Neural cell (in vitro differentiated cells): ENCODE results near the gene ACOT13. TPM values are rescaled to one million over a fixed set of nuclear protein-coding genes. Genes with fewer than 3 reads are reported as not detected.
"Not testable (repeated sequence)": the region's sequence is repeated elsewhere in the genome, so short reads cannot be mapped to it uniquely, and the experiment has no call there.

Source experiments
- H2AFZ ChIP-seq: fragments of 200-600, 300-800 bp; sonication (generic), shearing (Covaris generic); 2 replicates; pipeline ENCODE4 v1.6.0; 2014; ENCODE audit warnings: low read depth, mild to moderate bottlenecking, antibody characterized with exemption, low read length, moderate library complexity
- H3F3A ChIP-seq: fragments of 200-600 bp; shearing (Covaris generic); 2 replicates; pipeline ENCODE4 v1.6.1; 2016; ENCODE audit warnings: mild to moderate bottlenecking, moderate library complexity, mixed read lengths, antibody characterized with exemption, low read length; ENCODE audit not compliant: insufficient read depth, poor library complexity, severe bottlenecking
- H3K27ac ChIP-seq: fragments of 200-600, 300-800 bp; sonication (generic), shearing (Covaris generic); 2 replicates; pipeline ENCODE4 v1.5.1; 2014; ENCODE audit warnings: mild to moderate bottlenecking, low read length, moderate library complexity
- H3K27me3 ChIP-seq: fragments of 300-800, 200-600 bp; sonication (generic), shearing (Covaris generic); 2 replicates; pipeline ENCODE4 v1.6.0; 2014; ENCODE audit warnings: mild to moderate bottlenecking, low read depth, low read length, moderate library complexity; ENCODE audit not compliant: insufficient read depth
- H3K36me3 ChIP-seq: fragments of 300-800, 200-600 bp; sonication (generic), shearing (Covaris generic); 2 replicates; pipeline ENCODE4 v1.5.1; 2014; ENCODE audit warnings: mild to moderate bottlenecking, antibody characterized with exemption, low read length, moderate library complexity; ENCODE audit not compliant: insufficient read depth
- H3K4me2 ChIP-seq: fragments of 300-800, 200-600 bp; sonication (generic), shearing (Covaris generic); 2 replicates; pipeline ENCODE4 v1.6.0; 2014; ENCODE audit warnings: mild to moderate bottlenecking, low read length
- H3K4me3 ChIP-seq: fragments of 300-800, 200-600 bp; sonication (generic), shearing (Covaris generic); 2 replicates; pipeline ENCODE4 v1.5.1; 2014; ENCODE audit warnings: mild to moderate bottlenecking, low read length, moderate library complexity
- H3K79me2 ChIP-seq: fragments of 200-600 bp; shearing (Covaris generic); replicated peaks from 2 replicates; pipeline ENCODE4 v1.6.0; 2014; ENCODE audit warnings: mild to moderate bottlenecking, low read length, moderate library complexity; ENCODE audit not compliant: insufficient read depth
- H3K9ac ChIP-seq: fragments of 300-800, 200-600 bp; sonication (generic), shearing (Covaris generic); 2 replicates; pipeline ENCODE4 v1.6.1; 2016; ENCODE audit warnings: mild to moderate bottlenecking, low read length, mixed read lengths
- H3K9me2 ChIP-seq: fragments of 200-600 bp; shearing (Covaris generic); 2 replicates; pipeline ENCODE4 v1.6.1; 2016; ENCODE audit warnings: mild to moderate bottlenecking, low read length, mixed read lengths; ENCODE audit not compliant: insufficient read depth
- H3K9me3 ChIP-seq: fragments of 200-600, 300-800 bp; sonication (generic), shearing (Covaris generic); 2 replicates; pipeline ENCODE4 v1.6.1; 2016; ENCODE audit warnings: mild to moderate bottlenecking, mixed run types, low read length, moderate library complexity, mixed read lengths
- H4K20me1 ChIP-seq: fragments of 200-600 bp; shearing (Covaris generic); 2 replicates; pipeline ENCODE4 v1.6.1; 2016; ENCODE audit warnings: mild to moderate bottlenecking, mixed run types; ENCODE audit not compliant: insufficient read depth
- CTCF ChIP-seq: fragments of 450-650 bp; IDR thresholded peaks from 2 replicates; pipeline ENCODE4 v1.5.1; 2014; ENCODE audit warnings: antibody characterized with exemption, mild to moderate bottlenecking, moderate library complexity; ENCODE audit not compliant: poor library complexity, severe bottlenecking
- EP300 ChIP-seq: fragments of 450-650 bp; conservative IDR thresholded peaks from 2 replicates; pipeline ENCODE4 v1.6.1; 2014; ENCODE audit warnings: antibody characterized with exemption, mild to moderate bottlenecking, moderate library complexity; ENCODE audit not compliant: poor library complexity, severe bottlenecking
- EZH2 ChIP-seq: fragments of 200-600, 300-800 bp; shearing (Covaris generic), sonication (generic); IDR thresholded peaks from 2 replicates; pipeline ENCODE4 v1.6.1; 2014; ENCODE audit warnings: antibody characterized with exemption, low read length, borderline replicate concordance, mild to moderate bottlenecking; ENCODE audit not compliant: insufficient read depth, poor library complexity, severe bottlenecking
- MXI1 ChIP-seq: fragments of 450-650 bp; conservative IDR thresholded peaks from 2 replicates; pipeline ENCODE4 v1.6.1; 2014; ENCODE audit warnings: antibody characterized with exemption, mild to moderate bottlenecking; ENCODE audit not compliant: poor library complexity, severe bottlenecking
- POLR2AphosphoS5 ChIP-seq: IDR thresholded peaks from 2 replicates; pipeline ENCODE4 v1.6.1; 2012
- RAD21 ChIP-seq: fragments of 450-650 bp; conservative IDR thresholded peaks from 2 replicates; pipeline ENCODE4 v1.6.1; 2014; ENCODE audit warnings: antibody characterized with exemption, mild to moderate bottlenecking, moderate library complexity
- REST ChIP-seq: IDR thresholded peaks from 2 replicates; pipeline ENCODE4 v1.6.1; 2012; ENCODE audit warnings: borderline replicate concordance
- SMC3 ChIP-seq: fragments of 450-650 bp; conservative IDR thresholded peaks from 2 replicates; pipeline ENCODE4 v1.6.1; 2014; ENCODE audit warnings: antibody characterized with exemption, mild to moderate bottlenecking, moderate library complexity; ENCODE audit not compliant: poor library complexity
- TAF1 ChIP-seq: IDR thresholded peaks from 2 replicates; pipeline ENCODE4 v1.6.1; 2012; ENCODE audit warnings: low read depth
- polyA plus RNA-seq: library from polyadenylated mRNA; depleted of rRNA; stranded (reverse); fragments of >200 nt; gene quantifications from 2 replicates; pipeline ENCODE4 v1.2.3, GENCODE V29; 2014

ACOT13 gene
- polyA plus RNA-seq, 1 donor from 2014 or later = 9.9 TPM

- Histone ChIP-seq H3F3A (no peaks in the 10 kb centered on the region), H4K20me1 (no peaks in the 10 kb centered on the region), H3K4me2 (no peak overlapping the region), H3K4me3 (no peak overlapping the region), H3K36me3 (no peaks in the 10 kb centered on the region), H2AFZ (no peak overlapping the region), H3K27ac (no peak overlapping the region), H3K27me3 (no peaks in the 10 kb centered on the region), H3K9me2 (no peaks in the 10 kb centered on the region), H3K9ac (no peak overlapping the region), H3K9me3 (no peaks in the 10 kb centered on the region), H3K79me2 (no peaks in the 10 kb centered on the region)
- TF ChIP-seq CTCF (no peak), RAD21 (no peak), EP300 (no peak), SMC3 (no peak), EZH2 (no peak), TAF1 (no peak), REST (no peak), MXI1 (no peak), POLR2AphosphoS5 (no peak)
Observed at GRCh38 chr6:24640166-24640565, 26.7 kb upstream of the ACOT13 start.

GRCh38 chr6:24640631-24641030 lies 26.2 kb upstream of the ACOT13 start:
- H3K9ac ChIP-seq, H4K20me1 ChIP-seq, H3K27ac ChIP-seq, H3K9me2 ChIP-seq, H3K79me2 ChIP-seq, H3K4me3 ChIP-seq, H3K27me3 ChIP-seq, H3K9me3 ChIP-seq, H3K4me2 ChIP-seq, H3K36me3 ChIP-seq, H3F3A ChIP-seq, H2AFZ ChIP-seq: not testable (repeated sequence)

- Histone ChIP-seq H3K9ac (no peak overlapping the region), H3K36me3 (no peaks in the 10 kb centered on the region)
Observed at GRCh38 chr6:24642061-24642460, 24.8 kb upstream of the ACOT13 start.

More at GRCh38 chr6:24642061-24642460, 24.8 kb upstream of the ACOT13 start:
- Histone ChIP-seq H3K79me2 (no peaks in the 10 kb centered on the region), H3F3A (no peaks in the 10 kb centered on the region), H3K4me3 (no peak overlapping the region), H2AFZ (no peak overlapping the region), H3K27me3 (no peaks in the 10 kb centered on the region), H3K9me3 (no peaks in the 10 kb centered on the region), H3K4me2 (no peak overlapping the region), H3K9me2 (no peaks in the 10 kb centered on the region), H4K20me1 (no peaks in the 10 kb centered on the region), H3K27ac (no peak overlapping the region)
- TF ChIP-seq SMC3 (no peak), EP300 (no peak), MXI1 (no peak), CTCF (no peak), TAF1 (no peak), RAD21 (no peak), POLR2AphosphoS5 (no peak)
